ENCODE measurements around the gene ANKRD65.
A peak's percentile ranks its signal among the peaks of the same experiment; 100 is the strongest.

ANKRD65 gene

GRCh38 chr1:1397839-1398523 lies 23.1 kb downstream of the ANKRD65 start:
- no peaks in the 10 kb centered on the region for H3K27me3 ChIP-seq (ENCODE audit: insufficient read depth, poor library complexity, severe bottlenecking)
- TF ChIP-seq REST (IDR thresholded peaks at IDR 0.05; ENCODE audit: insufficient replicate concordance, low read depth) (no peak), POLR2AphosphoS5 (IDR thresholded peaks at IDR 0.05; ENCODE audit: low read depth) (peak; percentile 48), GABPA (IDR thresholded peaks at IDR 0.05; ENCODE audit: low read depth) (0 out of 2 replicates have a peak, but pooled peaks have one; percentile 37), SPI1 (IDR thresholded peaks at IDR 0.05; ENCODE audit: borderline replicate concordance, low read depth) (no peak), CTCF (IDR thresholded peaks at IDR 0.05; ENCODE audit: insufficient read depth, low read length) (no peak)
- H3K27ac ChIP-seq (replicated peaks), result peak overlapping the region; percentile 92
- H3K4me3 ChIP-seq (replicated peaks; ENCODE audit: insufficient read depth, low read length), result peak overlapping the region; percentile 88
- peak; percentile 68 to 77 for DNase-seq (ENCODE audit: low read depth in 1 of 2, low spot score in 1 of 2)

GRCh38 chr1:1395166-1395565 lies 25.9 kb downstream of the ANKRD65 start:
- no peaks in the 10 kb centered on the region for H3K27me3 ChIP-seq (ENCODE audit: insufficient read depth, poor library complexity, severe bottlenecking)
- no peak for DNase-seq (ENCODE audit: low read depth in 1 of 2, low spot score in 1 of 2)
- TF ChIP-seq REST (IDR thresholded peaks at IDR 0.05; ENCODE audit: insufficient replicate concordance, low read depth), result no peak
- no peak for TF ChIP-seq POLR2AphosphoS5 (IDR thresholded peaks at IDR 0.05; ENCODE audit: low read depth)
- no peak for TF ChIP-seq CTCF (IDR thresholded peaks at IDR 0.05; ENCODE audit: insufficient read depth, low read length)
- no peak for TF ChIP-seq SPI1 (IDR thresholded peaks at IDR 0.05; ENCODE audit: borderline replicate concordance, low read depth)
- no peak for TF ChIP-seq GABPA (IDR thresholded peaks at IDR 0.05; ENCODE audit: low read depth)
- no peak overlapping the region for H3K27ac ChIP-seq (replicated peaks)
- no peak overlapping the region for H3K4me3 ChIP-seq (replicated peaks; ENCODE audit: insufficient read depth, low read length)

GRCh38 chr1:1394116-1394515 lies 27.0 kb downstream of the ANKRD65 start:
- TF ChIP-seq CTCF (IDR thresholded peaks at IDR 0.05; ENCODE audit: insufficient read depth, low read length) (no peak), REST (IDR thresholded peaks at IDR 0.05; ENCODE audit: insufficient replicate concordance, low read depth) (no peak), GABPA (IDR thresholded peaks at IDR 0.05; ENCODE audit: low read depth) (no peak), SPI1 (IDR thresholded peaks at IDR 0.05; ENCODE audit: borderline replicate concordance, low read depth) (no peak), POLR2AphosphoS5 (IDR thresholded peaks at IDR 0.05; ENCODE audit: low read depth) (no peak)
- Histone ChIP-seq H3K4me3 (replicated peaks; ENCODE audit: insufficient read depth, low read length) (no peak overlapping the region), H3K27ac (replicated peaks) (no peak overlapping the region), H3K27me3 (ENCODE audit: insufficient read depth, poor library complexity, severe bottlenecking) (no peaks in the 10 kb centered on the region)
- no peak for DNase-seq (ENCODE audit: low read depth in 1 of 2, low spot score in 1 of 2)
